Osteoblast (primary cell): Measurements from ENCODE around the gene RAP1GAP. TPM values are rescaled to one million over a fixed set of nuclear protein-coding genes. Genes with fewer than 3 reads are reported as not detected.
A peak's percentile ranks its signal among the peaks of the same experiment; 100 is the strongest.

Experiments used
- DNase-seq: peaks from one replicate; pipeline ENCODE4 v3.0.0; 2011; ENCODE audit warnings: low spot score, mixed read lengths; ENCODE audit not compliant: insufficient read length; ENCODE audit errors: missing footprints
- H2AFZ ChIP-seq: 2 replicates; pipeline ENCODE4 v1.6.0; 2011; ENCODE audit warnings: mild to moderate bottlenecking, low read length
- H3K27ac ChIP-seq: 2 replicates; pipeline ENCODE4 v1.5.1; 2011; ENCODE audit warnings: mild to moderate bottlenecking, low read depth, low read length, moderate library complexity
- H3K27me3 ChIP-seq: 2 replicates; pipeline ENCODE4 v1.6.0; 2012; ENCODE audit warnings: mild to moderate bottlenecking, control low read depth, inconsistent platforms, low read length, moderate library complexity; ENCODE audit not compliant: insufficient read depth
- H3K36me3 ChIP-seq: 2 replicates; pipeline ENCODE4 v1.5.1; 2011; ENCODE audit warnings: mild to moderate bottlenecking, low read length, control low read depth, moderate library complexity; ENCODE audit not compliant: insufficient read depth
- H3K4me1 ChIP-seq: 2 replicates; pipeline ENCODE4 v1.5.1; 2011; ENCODE audit warnings: mild to moderate bottlenecking, low read length, control low read depth, moderate library complexity; ENCODE audit not compliant: insufficient read depth
- H3K4me2 ChIP-seq: 2 replicates; pipeline ENCODE4 v1.6.0; 2011; ENCODE audit warnings: mild to moderate bottlenecking, low read length; ENCODE audit not compliant: insufficient read depth
- H3K4me3 ChIP-seq: fragments of 200-600 bp; sonication (generic); 3 replicates; pipeline ENCODE4 v1.5.1; 2012; ENCODE audit warnings: mild to moderate bottlenecking, low read length, inconsistent platforms; ENCODE audit not compliant: insufficient read depth
- H3K79me2 ChIP-seq: 2 replicates; pipeline ENCODE4 v1.6.0; 2012; ENCODE audit warnings: mild to moderate bottlenecking, low read length, control low read depth, inconsistent platforms; ENCODE audit not compliant: insufficient read depth
- H3K9me3 ChIP-seq: 2 replicates; pipeline ENCODE4 v1.5.1; 2011; ENCODE audit warnings: low read depth, low read length, control low read depth
- H4K20me1 ChIP-seq: 2 replicates; pipeline ENCODE4 v1.6.0; 2012; ENCODE audit warnings: mild to moderate bottlenecking, low read length, control low read depth; ENCODE audit not compliant: insufficient read depth
- total RNA-seq: library from RNA; depleted of rRNA; stranded (reverse); fragments of >200 nt; gene quantifications from 2 replicates; pipeline ENCODE4 v1.2.3, GENCODE V29; 2012
- TF ChIP-seq, protein P1 (sequence below): IDR thresholded peaks from 2 replicates; pipeline ENCODE4 v1.5.1; 2011; ENCODE audit warnings: mild to moderate bottlenecking, low read depth, low read length, moderate library complexity; ENCODE audit errors: extremely low read depth

The RAP1GAP gene
- total RNA-seq, 1 donor = under 0.01 TPM

DNA sequence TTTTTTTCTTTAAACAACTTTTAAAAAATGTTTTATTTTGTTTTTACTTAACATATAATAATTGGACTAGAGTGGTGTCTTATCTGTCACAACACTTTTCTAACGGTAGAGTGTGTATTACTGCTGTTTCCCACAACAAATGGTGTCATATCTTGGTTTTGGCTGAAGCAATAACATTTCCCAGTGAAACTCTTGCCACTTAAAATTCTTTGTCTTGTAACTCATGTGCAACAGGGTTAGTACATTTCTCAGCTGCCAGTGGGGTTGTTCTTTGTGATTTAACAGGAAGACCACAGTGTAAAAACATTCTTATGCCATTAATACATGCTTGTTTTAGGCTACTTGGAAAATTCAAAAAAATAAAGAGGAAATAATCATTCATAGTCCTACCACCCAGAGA is 116.4 kb downstream of the RAP1GAP start:
- Histone ChIP-seq H3K27me3 (peaks cover 4% of the 10 kb centered on the region), H4K20me1 (no peaks in the 10 kb centered on the region), H3K4me2 (peak overlapping the region; percentile 17), H3K9me3 (no peaks in the 10 kb centered on the region), H3K79me2 (no peaks in the 10 kb centered on the region), H3K36me3 (peaks cover 9% of the 10 kb centered on the region), H3K27ac (peak overlapping the region; percentile 98), H2AFZ (no peak overlapping the region), H3K4me1 (peaks cover 30% of the 10 kb centered on the region), H3K4me3 (no peak overlapping the region)
- DNase-seq = peak; percentile 98
- TF ChIP-seq, protein P1, sequence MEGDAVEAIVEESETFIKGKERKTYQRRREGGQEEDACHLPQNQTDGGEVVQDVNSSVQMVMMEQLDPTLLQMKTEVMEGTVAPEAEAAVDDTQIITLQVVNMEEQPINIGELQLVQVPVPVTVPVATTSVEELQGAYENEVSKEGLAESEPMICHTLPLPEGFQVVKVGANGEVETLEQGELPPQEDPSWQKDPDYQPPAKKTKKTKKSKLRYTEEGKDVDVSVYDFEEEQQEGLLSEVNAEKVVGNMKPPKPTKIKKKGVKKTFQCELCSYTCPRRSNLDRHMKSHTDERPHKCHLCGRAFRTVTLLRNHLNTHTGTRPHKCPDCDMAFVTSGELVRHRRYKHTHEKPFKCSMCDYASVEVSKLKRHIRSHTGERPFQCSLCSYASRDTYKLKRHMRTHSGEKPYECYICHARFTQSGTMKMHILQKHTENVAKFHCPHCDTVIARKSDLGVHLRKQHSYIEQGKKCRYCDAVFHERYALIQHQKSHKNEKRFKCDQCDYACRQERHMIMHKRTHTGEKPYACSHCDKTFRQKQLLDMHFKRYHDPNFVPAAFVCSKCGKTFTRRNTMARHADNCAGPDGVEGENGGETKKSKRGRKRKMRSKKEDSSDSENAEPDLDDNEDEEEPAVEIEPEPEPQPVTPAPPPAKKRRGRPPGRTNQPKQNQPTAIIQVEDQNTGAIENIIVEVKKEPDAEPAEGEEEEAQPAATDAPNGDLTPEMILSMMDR = no peak

DNA sequence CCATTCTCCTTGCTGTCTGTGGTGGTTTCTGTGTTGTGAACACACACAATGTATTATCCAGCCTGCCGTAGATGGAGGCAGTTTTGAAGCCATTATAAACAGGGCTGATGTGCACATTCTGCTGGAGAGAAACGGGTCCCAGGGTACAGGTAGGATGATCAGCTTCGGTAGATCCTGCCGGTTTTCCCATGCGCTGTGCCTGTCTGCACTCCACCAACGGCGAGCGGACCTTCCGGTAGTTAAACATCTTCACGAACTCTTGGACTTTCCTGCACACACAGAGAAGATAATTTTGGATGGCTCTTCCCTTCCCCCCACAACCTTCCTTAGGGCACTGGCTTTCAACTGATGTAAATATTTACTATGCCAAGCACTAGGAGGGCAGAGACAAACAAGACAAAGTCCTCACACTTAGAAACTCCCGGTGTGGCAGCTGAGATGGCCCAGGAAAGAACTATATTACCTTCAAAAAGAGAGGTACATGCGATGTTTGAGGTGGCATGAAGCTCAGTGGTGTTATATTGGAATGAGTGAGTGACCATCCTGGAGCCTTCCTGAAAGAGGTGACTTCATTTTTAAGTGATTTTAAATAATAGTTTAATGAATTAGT is 118.2 kb downstream of the RAP1GAP start:
- TF ChIP-seq, protein P1 = no peak
- Histone ChIP-seq H4K20me1 (no peaks in the 10 kb centered on the region), H3K79me2 (no peaks in the 10 kb centered on the region), H3K4me3 (no peak overlapping the region), H3K4me1 (peaks cover 30% of the 10 kb centered on the region), H3K4me2 (peak overlapping the region; percentile 5), H3K27ac (no peak overlapping the region), H2AFZ (no peak overlapping the region), H3K9me3 (no peaks in the 10 kb centered on the region), H3K36me3 (no peaks in the 10 kb centered on the region), H3K27me3 (no peaks in the 10 kb centered on the region)
- peak; percentile 65 for DNase-seq

DNA sequence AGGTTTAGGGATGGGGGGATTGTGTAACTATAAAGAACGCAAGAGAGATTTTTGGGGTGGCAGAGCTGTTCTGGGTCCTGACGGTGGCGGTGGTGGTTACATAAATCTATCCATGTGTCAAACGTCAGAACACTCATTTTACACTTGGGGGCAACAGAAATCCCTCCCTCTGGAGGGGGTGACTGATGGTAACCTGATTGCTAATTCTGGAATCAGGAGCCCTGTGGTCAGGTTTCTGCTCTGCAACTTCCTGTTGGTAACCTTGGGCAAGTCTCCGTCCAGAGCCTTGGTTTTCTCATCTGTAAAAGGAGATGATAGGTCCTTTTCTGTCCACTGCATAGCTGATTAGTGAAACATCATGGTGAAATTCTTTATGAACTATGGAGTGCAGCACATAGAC is 119.1 kb downstream of the RAP1GAP start:
- H3K36me3 ChIP-seq = no peaks in the 10 kb centered on the region
- no peak overlapping the region for H3K4me3 ChIP-seq
- peak overlapping the region; percentile 5 for H3K4me2 ChIP-seq
- H3K79me2 ChIP-seq = no peaks in the 10 kb centered on the region
- peaks cover 30% of the 10 kb centered on the region for H3K4me1 ChIP-seq
- no peak overlapping the region for H2AFZ ChIP-seq
- no peaks in the 10 kb centered on the region for H3K27me3 ChIP-seq
- no peaks in the 10 kb centered on the region for H3K9me3 ChIP-seq
- H3K27ac ChIP-seq = no peak overlapping the region
- no peak for DNase-seq
- H4K20me1 ChIP-seq = no peaks in the 10 kb centered on the region
- TF ChIP-seq, protein P1 = no peak

DNA sequence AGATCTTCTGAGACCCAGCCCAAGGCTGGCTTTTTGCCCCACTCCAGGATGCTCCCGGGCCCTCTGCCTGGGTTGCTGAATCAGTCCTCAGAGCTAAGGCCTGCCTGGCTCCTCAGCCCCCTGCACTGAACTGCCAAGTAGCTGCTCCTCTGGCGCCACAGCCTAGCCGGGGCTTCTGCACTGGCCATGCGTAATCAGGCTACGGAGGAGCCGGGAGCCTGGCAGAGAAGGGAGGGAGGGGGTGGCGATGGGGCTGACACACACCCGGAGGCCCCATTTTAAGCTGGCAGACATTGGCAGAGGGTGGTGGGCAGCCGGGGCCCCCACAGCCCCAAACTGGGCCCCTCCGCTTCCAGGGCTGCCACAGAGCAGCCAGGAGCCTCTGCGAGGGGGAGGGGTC is 121.3 kb downstream of the RAP1GAP start:
- H3K9me3 ChIP-seq = no peaks in the 10 kb centered on the region
- peak; percentile 69 for DNase-seq

More for the DNA sequence above, 121.3 kb downstream of the RAP1GAP start:
- H3K79me2 ChIP-seq = no peaks in the 10 kb centered on the region
- H4K20me1 ChIP-seq = no peaks in the 10 kb centered on the region
- peaks cover 18% of the 10 kb centered on the region for H3K4me1 ChIP-seq
- no peak overlapping the region for H3K4me3 ChIP-seq
- no peak overlapping the region for H2AFZ ChIP-seq
- no peak overlapping the region for H3K4me2 ChIP-seq
- H3K27ac ChIP-seq = no peak overlapping the region
- TF ChIP-seq, protein P1 = no peak
- no peaks in the 10 kb centered on the region for H3K36me3 ChIP-seq
- no peaks in the 10 kb centered on the region for H3K27me3 ChIP-seq

Other genes with a start within 250 kb of the RAP1GAP start
- gene NBPF3, start 229.2 kb downstream of the RAP1GAP start, total RNA-seq = 12.4 and 24.6 TPM in 2 replicates
- gene ALPL, start 159.9 kb downstream of the RAP1GAP start, total RNA-seq = 7.1 and 8.0 TPM in 2 replicates
- 50.1 and 52.5 TPM in 2 replicates for gene USP48, start 113.8 kb upstream of the RAP1GAP start, total RNA-seq
- gene LDLRAD2, start 142.9 kb upstream of the RAP1GAP start, total RNA-seq = not detected in 2 replicates